ENCODE measurements around the gene TTC17. TPM values are rescaled to one million over a fixed set of nuclear protein-coding genes. Genes with fewer than 3 reads are reported as not detected.

The TTC17 gene
- polyA plus RNA-seq, 3 donors: 34.7 to 82.5 (median 40.8) TPM

- peaks cover 0 to 3% (median 0%) of the 10 kb centered on the region in 7 donors for H3K9me3 Mint-ChIP-seq
- H3K36me3 Mint-ChIP-seq: peaks cover 2 to 6% of the 10 kb centered on the region in 2 donors
- WGBS (ENCODE audit: insufficient coverage): 0% methylated on average over 13 of the region's 16 CpGs
- peak overlapping the region; percentile 97 to 98 for H3K4me3 Mint-ChIP-seq
- peak overlapping the region; percentile 96 for H3K9ac ChIP-seq (ENCODE audit: insufficient read depth, low read length, poor library complexity, severe bottlenecking)
- H3K4me2 ChIP-seq (replicated peaks; ENCODE audit: extremely low read depth, low read length, poor library complexity, severe bottlenecking): peak overlapping the region; percentile 76
- H3K36me3 ChIP-seq (replicated peaks in 1 of 2; ENCODE audit: control insufficient read depth in 1 of 2, insufficient read depth in 2 of 2, low read length in 2 of 2): peaks cover 2 to 3% of the 10 kb centered on the region in 2 donors
- no peak for DNase-seq
- H3K4me1 ChIP-seq (ENCODE audit: control insufficient read depth in 1 of 2, insufficient read depth in 2 of 2, low read length in 2 of 2): peaks cover 23 to 27% of the 10 kb centered on the region in 2 donors
- peak overlapping the region; percentile 66 to 91 (median 70) for H3K4me3 ChIP-seq (replicated peaks in 1 of 3; ENCODE audit: low read depth in 2 of 3, low read length in 3 of 3)
- H3K27ac Mint-ChIP-seq: peak overlapping the region; percentile 89 to 97 (median 96)
- peaks cover 46% of the 10 kb centered on the region for H3K79me2 ChIP-seq (ENCODE audit: insufficient read depth, low read length)
- H3K27ac ChIP-seq (ENCODE audit: low read depth in 1 of 2, low read length in 2 of 2): peak overlapping the region; percentile 63 to 94
- H3K27me3 Mint-ChIP-seq (ENCODE audit: low read depth in 3 of 3): peaks cover 0 to 1% (median 0%) of the 10 kb centered on the region in 3 donors
- H3K27me3 ChIP-seq (ENCODE audit: control insufficient read depth in 2 of 2, insufficient read depth in 2 of 2, low read length in 2 of 2): no peaks in the 10 kb centered on the region
- peak overlapping the region; percentile 95 for H2AFZ ChIP-seq (ENCODE audit: insufficient read depth, low read depth, low read length, poor library complexity, severe bottlenecking)
- no peak for TF ChIP-seq CTCF (IDR thresholded peaks at IDR 0.05)
- no peaks in the 10 kb centered on the region for H3K9me3 ChIP-seq (replicated peaks in 1 of 2; ENCODE audit: control insufficient read depth in 1 of 2, insufficient read depth in 1 of 2, low read length in 2 of 2)
- intact Hi-C loops (cut with micrococcal nuclease): loop anchor here (1.0 to 10.0 kb wide), 2 partner anchors 47 to 316 kb away; partner anchors contain the start of gene API5 (in 1 of the 2)
- H4K20me1 ChIP-seq (ENCODE audit: insufficient read depth, low read length): peaks cover 17% of the 10 kb centered on the region
- H3K4me1 Mint-ChIP-seq: peaks cover 35% of the 10 kb centered on the region
Measured at GRCh38 chr11:43358279-43358800, 380 bp upstream of the TTC17 start.

- Histone ChIP-seq H3K27ac (ENCODE audit: low read depth in 1 of 2, low read length in 2 of 2) (peak overlapping the region; percentile 63 to 94), H3K4me3 (replicated peaks in 1 of 3; ENCODE audit: low read depth in 2 of 3, low read length in 3 of 3) (peak overlapping the region; percentile 66 to 91 (median 70)), H4K20me1 (ENCODE audit: insufficient read depth, low read length) (peaks cover 28% of the 10 kb centered on the region), H2AFZ (ENCODE audit: insufficient read depth, low read depth, low read length, poor library complexity, severe bottlenecking) (peak overlapping the region; percentile 95), H3K36me3 (replicated peaks in 1 of 2; ENCODE audit: control insufficient read depth in 1 of 2, insufficient read depth in 2 of 2, low read length in 2 of 2) (peaks cover 5 to 6% of the 10 kb centered on the region in 2 donors), H3K4me1 (ENCODE audit: control insufficient read depth in 1 of 2, insufficient read depth in 2 of 2, low read length in 2 of 2) (peaks cover 23 to 27% of the 10 kb centered on the region in 2 donors), H3K27me3 (ENCODE audit: control insufficient read depth in 2 of 2, insufficient read depth in 2 of 2, low read length in 2 of 2) (no peaks in the 10 kb centered on the region), H3K9me3 (replicated peaks in 1 of 2; ENCODE audit: control insufficient read depth in 1 of 2, insufficient read depth in 1 of 2, low read length in 2 of 2) (no peaks in the 10 kb centered on the region), H3K79me2 (ENCODE audit: insufficient read depth, low read length) (peaks cover 57% of the 10 kb centered on the region), H3K9ac (ENCODE audit: insufficient read depth, low read length, poor library complexity, severe bottlenecking) (peak overlapping the region; percentile 96), H3K4me2 (replicated peaks; ENCODE audit: extremely low read depth, low read length, poor library complexity, severe bottlenecking) (peak overlapping the region; percentile 76)
- no peak for TF ChIP-seq CTCF (IDR thresholded peaks at IDR 0.05)
- Mint-ChIP-seq H3K36me3 (peaks cover 4 to 8% of the 10 kb centered on the region in 2 donors), H3K27me3 (ENCODE audit: low read depth in 3 of 3) (peaks cover 0 to 1% (median 0%) of the 10 kb centered on the region in 3 donors), H3K4me3 (peak overlapping the region; percentile 97 to 98), H3K4me1 (peaks cover 35% of the 10 kb centered on the region), H3K9me3 (peaks cover 0 to 3% (median 0%) of the 10 kb centered on the region in 7 donors), H3K27ac (peak overlapping the region; percentile 89 to 97 (median 96))
- 0% methylated on average over 8 of the region's 14 CpGs for WGBS (ENCODE audit: insufficient coverage)
- DNase-seq: no peak
- intact Hi-C loops (cut with micrococcal nuclease): loop anchor here in 1 of 2 donors (10.0 kb wide), 1 partner anchor 315 kb away; no protein-coding TSS in a partner anchor
Measured at GRCh38 chr11:43359422-43359818, 700 bp downstream of the TTC17 start.

All from CD14-positive monocyte (primary cell).